IPS-20b (cell line): Measurements from ENCODE around the gene PSD4.
"Not testable (repeated sequence)": the region's sequence is repeated elsewhere in the genome, so short reads cannot be mapped to it uniquely, and the experiment has no call there.

Source experiments
- H3K27ac ChIP-seq: one replicate; pipeline ENCODE4 v1.5.1; 2013; ENCODE audit warnings: low read length
- H3K27me3 ChIP-seq: 2 replicates; pipeline ENCODE4 v1.6.1; 2013; ENCODE audit warnings: mild to moderate bottlenecking, low read length, inconsistent platforms; ENCODE audit not compliant: insufficient read depth
- H3K36me3 ChIP-seq: 2 replicates; pipeline ENCODE4 v1.6.1; 2013; ENCODE audit warnings: low read depth, mild to moderate bottlenecking, inconsistent platforms, low read length, moderate library complexity; ENCODE audit not compliant: insufficient read depth
- H3K4me1 ChIP-seq: 2 replicates; pipeline ENCODE4 v1.6.1; 2013; ENCODE audit warnings: mild to moderate bottlenecking, control low read depth, inconsistent platforms, low read length, moderate library complexity; ENCODE audit not compliant: insufficient read depth
- H3K4me3 ChIP-seq: 2 replicates; pipeline ENCODE4 v1.5.1; 2013; ENCODE audit warnings: mild to moderate bottlenecking, low read length, inconsistent platforms
- H3K9ac ChIP-seq: 2 replicates; pipeline ENCODE4 v1.6.1; 2013; ENCODE audit warnings: low read depth, mild to moderate bottlenecking, inconsistent platforms, low read length, moderate library complexity
- H3K9me3 ChIP-seq: 2 replicates; pipeline ENCODE4 v1.6.1; 2013; ENCODE audit warnings: mild to moderate bottlenecking, low read depth, low read length, inconsistent platforms; ENCODE audit not compliant: insufficient read depth

The PSD4 gene

GRCh38 chr2:113234721-113235346 lies 61.1 kb downstream of the PSD4 start:
- peak overlapping the region; percentile 67; the same call in 1 of the 2 replicates for H3K9ac ChIP-seq

GRCh38 chr2:113235347-113236226 lies 61.8 kb downstream of the PSD4 start:
- Histone ChIP-seq H3K4me3 (peak overlapping the region; percentile 72), H3K36me3 (peaks cover 24% of the 10 kb centered on the region), H3K9ac (peak overlapping the region; percentile 67; the same call in 1 of the 2 replicates)
- not testable (repeated sequence) for H3K4me1 ChIP-seq, H3K27me3 ChIP-seq, H3K27ac ChIP-seq, H3K9me3 ChIP-seq

More at GRCh38 chr2:113234721-113235346, 61.1 kb downstream of the PSD4 start:
- H3K9me3 ChIP-seq: no peaks in the 10 kb centered on the region
- H3K4me3 ChIP-seq: peak overlapping the region; percentile 72; the same call in 1 of the 2 replicates
- no peak overlapping the region for H3K27ac ChIP-seq
- H3K36me3 ChIP-seq: peaks cover 24% of the 10 kb centered on the region
- H3K4me1 ChIP-seq: no peaks in the 10 kb centered on the region
- no peaks in the 10 kb centered on the region for H3K27me3 ChIP-seq

- peak overlapping the region; percentile 51 for H3K4me3 ChIP-seq
- no peaks in the 10 kb centered on the region for H3K4me1 ChIP-seq
- H3K27ac ChIP-seq: no peak overlapping the region
- H3K27me3 ChIP-seq: no peaks in the 10 kb centered on the region
- peaks cover 24% of the 10 kb centered on the region for H3K36me3 ChIP-seq
- no peak overlapping the region for H3K9ac ChIP-seq
- H3K9me3 ChIP-seq: no peaks in the 10 kb centered on the region
Measured at GRCh38 chr2:113236367-113237159, 62.8 kb downstream of the PSD4 start.

DNA sequence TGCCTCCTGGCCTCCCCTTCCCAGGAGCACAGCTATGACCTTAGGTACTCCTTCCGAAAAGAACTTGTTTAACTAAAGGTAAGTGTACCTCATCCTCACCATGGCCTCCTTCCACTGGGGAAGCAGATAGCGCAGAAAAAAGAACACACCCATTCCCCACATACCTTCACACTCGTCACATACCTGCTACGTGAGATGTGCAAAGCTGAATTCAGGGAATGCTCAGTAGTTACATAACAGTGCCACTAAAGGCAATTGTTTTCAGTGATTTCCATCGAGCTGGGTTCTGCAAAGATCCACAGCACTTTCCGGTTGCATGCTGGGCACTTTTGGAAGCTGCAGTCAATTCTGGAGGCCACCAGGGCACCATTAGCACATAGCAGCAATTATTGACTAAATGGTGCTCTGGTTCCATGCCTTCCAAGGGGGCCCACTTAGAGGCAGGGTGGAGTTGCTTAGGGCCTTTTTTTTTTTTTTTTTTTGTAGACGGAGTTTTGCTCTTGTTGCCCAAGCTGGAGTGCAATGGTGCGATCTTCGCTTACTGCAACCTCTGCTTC lies 63.9 kb downstream of the PSD4 start:
- H3K27ac ChIP-seq: no peak overlapping the region
- no peak overlapping the region for H3K9ac ChIP-seq
- H3K9me3 ChIP-seq: no peaks in the 10 kb centered on the region
- peaks cover 24% of the 10 kb centered on the region for H3K36me3 ChIP-seq
- no peaks in the 10 kb centered on the region for H3K27me3 ChIP-seq
- no peaks in the 10 kb centered on the region for H3K4me1 ChIP-seq
- no peak overlapping the region for H3K4me3 ChIP-seq

GRCh38 chr2:113238871-113239839 lies 65.4 kb downstream of the PSD4 start:
- H3K4me1 ChIP-seq: no peaks in the 10 kb centered on the region
- no peak overlapping the region for H3K27ac ChIP-seq
- no peak overlapping the region for H3K9ac ChIP-seq

DNA sequence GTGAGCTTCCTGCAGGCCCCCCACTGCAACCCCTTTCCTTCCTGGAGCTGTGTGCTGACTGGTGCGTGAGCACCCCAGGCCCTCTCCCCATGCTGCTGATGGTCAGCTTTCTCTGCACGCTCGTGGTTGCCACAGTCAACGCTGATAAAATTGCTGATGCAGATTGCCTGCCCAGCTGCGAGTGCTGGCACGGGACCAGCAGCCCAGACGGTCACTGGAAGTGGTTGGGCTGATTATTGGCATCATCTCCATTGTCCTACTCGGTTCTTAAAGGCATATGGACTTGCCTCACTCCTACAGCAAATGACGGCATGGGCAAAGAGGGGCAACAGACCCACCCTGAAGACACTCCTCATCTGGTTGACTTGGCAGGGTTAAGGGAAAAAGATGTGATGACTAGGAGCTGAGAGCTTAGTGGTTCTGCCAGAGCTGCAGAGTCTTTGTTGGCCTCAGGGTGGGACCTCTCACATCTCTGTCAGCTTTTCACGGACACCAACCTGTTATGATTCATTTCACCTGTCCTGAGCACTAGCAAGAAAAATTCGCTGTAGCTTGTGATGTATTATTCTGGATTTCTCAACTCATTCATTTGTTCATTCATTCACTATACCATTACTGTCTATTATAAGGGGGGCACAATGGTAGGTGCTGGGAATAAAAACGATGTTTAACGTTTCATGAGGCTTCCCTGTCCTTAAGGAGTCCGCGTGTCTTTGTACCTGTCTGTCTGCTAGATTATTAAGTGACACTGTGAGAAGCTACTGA lies 66.6 kb downstream of the PSD4 start:
- no peaks in the 10 kb centered on the region for H3K9me3 ChIP-seq
- H3K4me3 ChIP-seq: no peak overlapping the region
- H3K4me1 ChIP-seq: no peaks in the 10 kb centered on the region
- H3K36me3 ChIP-seq: peaks cover 24% of the 10 kb centered on the region
- no peak overlapping the region for H3K27ac ChIP-seq
- no peak overlapping the region for H3K9ac ChIP-seq
- no peaks in the 10 kb centered on the region for H3K27me3 ChIP-seq

More at GRCh38 chr2:113238871-113239839, 65.4 kb downstream of the PSD4 start:
- no peaks in the 10 kb centered on the region for H3K9me3 ChIP-seq
- no peaks in the 10 kb centered on the region for H3K27me3 ChIP-seq
- no peak overlapping the region for H3K4me3 ChIP-seq
- peaks cover 24% of the 10 kb centered on the region for H3K36me3 ChIP-seq

GRCh38 chr2:113240915-113241911 lies 67.4 kb downstream of the PSD4 start:
- Histone ChIP-seq H3K9me3 (no peaks in the 10 kb centered on the region), H3K27me3 (no peaks in the 10 kb centered on the region), H3K9ac (no peak overlapping the region), H3K27ac (no peak overlapping the region), H3K4me3 (no peak overlapping the region), H3K36me3 (peaks cover 24% of the 10 kb centered on the region), H3K4me1 (no peaks in the 10 kb centered on the region)

GRCh38 chr2:113242327-113242726 lies 68.6 kb downstream of the PSD4 start:
- H3K9ac ChIP-seq: no peak overlapping the region
- no peak overlapping the region for H3K4me3 ChIP-seq
- no peaks in the 10 kb centered on the region for H3K4me1 ChIP-seq
- no peaks in the 10 kb centered on the region for H3K27me3 ChIP-seq
- H3K27ac ChIP-seq: no peak overlapping the region
- no peaks in the 10 kb centered on the region for H3K9me3 ChIP-seq
- peaks cover 21% of the 10 kb centered on the region for H3K36me3 ChIP-seq

- H3K4me1 ChIP-seq: no peaks in the 10 kb centered on the region
- H3K9ac ChIP-seq: no peak overlapping the region; the same call in 1 of the 2 replicates
- H3K36me3 ChIP-seq: no peaks in the 10 kb centered on the region
Measured at GRCh38 chr2:113245276-113245711, 71.5 kb downstream of the PSD4 start.

More at GRCh38 chr2:113245276-113245711, 71.5 kb downstream of the PSD4 start:
- Histone ChIP-seq H3K4me3 (no peak overlapping the region), H3K27ac (no peak overlapping the region), H3K27me3 (no peaks in the 10 kb centered on the region), H3K9me3 (no peaks in the 10 kb centered on the region)
